Muscle of back (tissue), 13 donors: ENCODE results near the gene SLC38A6. TPM values are rescaled to one million over a fixed set of nuclear protein-coding genes. Genes with fewer than 3 reads are reported as not detected.

Experiments used
- DNase-seq, 3 donors: peaks; one replicate each; pipeline versions ENCODE4 v3.0.0 to v3.0.0-alpha.2; 2013
- long read RNA-seq, 9 donors: transcript quantifications; one replicate each; lab custom pipeline, GENCODE V29; 2026
- polyA plus RNA-seq, 10 donors: library from polyadenylated mRNA; unstranded; fragments of 120-200 nt; gene quantifications; one replicate each; pipeline ENCODE4 v1.2.1, GENCODE V29; 2013; ENCODE audit not compliant: insufficient read length in 10 of 10

SLC38A6 gene
- polyA plus RNA-seq = 10 to 100 TPM in 9 of 10 donors, 1 to 10 TPM in 1; 9.8 to 20.3 (median 14.3) TPM
- long read RNA-seq, donor 1, partial matches to known transcripts = 0 of 1 reads
- long read RNA-seq, donor 1, other reads (novel, unspliced or antisense) = 0 of 1 reads
- long read RNA-seq, donor 2 = 0 reads
- long read RNA-seq, donor 3 = 0 reads
- long read RNA-seq, donor 4, partial matches to known transcripts = 0 of 1 reads
- long read RNA-seq, donor 4, other reads (novel, unspliced or antisense) = 0 of 1 reads
- long read RNA-seq, donor 5 = 0 reads
- long read RNA-seq, donor 6, partial matches to known transcripts = 0 of 1 reads
- long read RNA-seq, donor 6, other reads (novel, unspliced or antisense) = 0 of 1 reads
- long read RNA-seq, donor 7, partial matches to known transcripts = 0 of 3 reads
- long read RNA-seq, donor 7, other reads (novel, unspliced or antisense) = 0 of 3 reads
- long read RNA-seq, donor 8 = 0 reads
- long read RNA-seq, donor 9 = 0 reads

- DNase-seq = peak; percentile 95 to 99 (median 95)
Measured at GRCh38 chr14:60980811-60981632, at the start of gene SLC38A6, which contains the start of gene TRMT5. SLC38A6 (plus strand) TSS chr14:60981245; CDS start chr14:60981278, 33 bp downstream. TRMT5 (minus strand) TSS chr14:60981079; CDS start chr14:60980973, 106 bp downstream.

- DNase-seq = no peak
Measured at GRCh38 chr14:60933920-60934655, 47.0 kb upstream of the SLC38A6 start.

DNA sequence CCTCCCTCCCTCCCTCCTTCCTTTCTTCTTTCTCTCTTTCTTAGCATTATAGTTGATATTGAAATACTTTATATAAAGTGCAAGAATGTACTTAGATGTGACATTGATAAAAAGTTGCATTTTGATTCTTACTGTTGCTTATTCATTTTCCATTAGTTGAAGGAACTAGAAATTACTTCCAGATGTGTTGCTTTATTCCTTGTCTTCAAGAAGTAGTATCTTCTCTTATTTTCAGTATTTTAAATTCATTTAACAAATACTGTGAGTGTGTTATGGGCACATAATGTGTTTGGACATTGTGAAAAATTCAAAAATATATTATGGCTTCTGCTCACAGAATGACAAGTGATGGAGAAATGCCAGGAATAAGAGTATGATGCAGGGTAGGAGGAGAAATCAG is 45.7 kb upstream of the SLC38A6 start:
- DNase-seq = peak in 1 of 3 donors; percentile 48

GRCh38 chr14:60943637-60944032 is 37.4 kb upstream of the SLC38A6 start:
- DNase-seq = no peak

GRCh38 chr14:60944204-60944603 is 36.8 kb upstream of the SLC38A6 start:
- DNase-seq = no peak

- no peak for DNase-seq
Measured at GRCh38 chr14:60945984-60946383, 35.1 kb upstream of the SLC38A6 start.

DNA sequence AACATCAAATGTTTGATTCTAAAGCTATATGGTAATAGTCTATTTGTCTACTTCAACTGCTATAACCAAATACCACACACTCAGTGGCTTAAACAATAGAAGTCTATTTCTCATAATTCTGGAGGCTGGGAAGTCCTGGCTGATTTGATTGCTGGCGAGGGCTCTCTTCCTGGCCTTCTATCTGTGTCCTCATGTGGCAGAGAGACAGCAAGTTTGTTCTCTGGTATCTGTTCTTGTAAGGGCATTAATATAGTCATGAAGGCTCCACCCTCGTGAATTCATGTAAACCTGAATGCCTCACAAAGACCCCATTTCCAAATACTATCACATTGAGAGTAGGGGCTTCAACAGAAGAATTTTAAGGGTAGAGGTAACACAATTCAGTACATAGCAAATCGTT is 34.3 kb upstream of the SLC38A6 start:
- no peak for DNase-seq

DNA sequence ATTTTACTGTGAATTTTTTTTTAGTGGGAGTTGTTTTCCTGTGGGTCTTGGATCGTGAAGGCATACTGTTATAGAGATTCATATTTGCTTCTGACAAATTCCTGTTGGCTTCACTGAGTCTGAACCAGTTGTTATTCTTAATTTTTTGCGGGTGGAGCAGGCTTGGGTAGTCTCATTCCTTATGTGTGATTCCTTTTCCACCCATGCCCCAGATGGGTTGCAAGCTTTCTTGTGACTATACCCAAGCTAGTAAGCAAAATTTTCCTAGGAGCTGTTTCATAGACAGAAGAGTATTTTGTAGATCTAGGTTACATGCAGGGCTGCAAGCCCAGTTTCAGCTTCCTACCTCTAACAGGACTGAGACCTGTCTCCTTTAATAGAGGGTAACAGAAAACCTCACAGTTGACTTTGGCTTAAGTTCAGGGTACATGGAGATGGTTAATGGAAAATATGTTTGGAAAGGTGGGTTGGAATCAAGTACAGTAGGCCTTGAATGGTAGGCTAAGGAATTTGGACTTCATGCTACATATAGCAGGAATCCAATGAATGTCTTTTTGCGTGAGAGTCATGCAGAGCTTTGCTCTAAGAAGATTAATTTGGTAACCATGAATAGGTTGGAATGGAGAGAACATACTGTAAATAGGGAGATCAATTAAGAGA is 29.1 kb upstream of the SLC38A6 start:
- no peak for DNase-seq

DNA sequence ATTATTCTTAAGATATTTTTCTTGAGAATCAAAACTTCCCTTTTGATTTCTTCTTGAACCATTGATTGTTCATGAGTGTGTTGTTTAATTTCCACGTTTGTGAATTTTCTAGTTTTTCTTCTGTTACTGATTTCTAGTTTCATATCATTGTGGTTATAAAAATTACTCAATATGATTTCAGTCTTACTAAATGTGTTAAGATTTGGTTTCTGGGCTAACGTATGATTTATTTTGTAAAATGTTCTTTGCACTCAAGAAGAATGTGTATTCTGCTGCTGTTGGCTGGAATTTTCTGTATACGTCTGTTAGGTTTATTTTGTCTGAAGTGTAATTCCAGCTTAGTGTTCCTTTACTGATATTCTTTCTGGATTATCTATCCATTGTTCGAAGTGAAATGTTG is 24.8 kb upstream of the SLC38A6 start:
- no peak for DNase-seq

GRCh38 chr14:60956632-60957031 is 24.4 kb upstream of the SLC38A6 start:
- DNase-seq = no peak

DNA sequence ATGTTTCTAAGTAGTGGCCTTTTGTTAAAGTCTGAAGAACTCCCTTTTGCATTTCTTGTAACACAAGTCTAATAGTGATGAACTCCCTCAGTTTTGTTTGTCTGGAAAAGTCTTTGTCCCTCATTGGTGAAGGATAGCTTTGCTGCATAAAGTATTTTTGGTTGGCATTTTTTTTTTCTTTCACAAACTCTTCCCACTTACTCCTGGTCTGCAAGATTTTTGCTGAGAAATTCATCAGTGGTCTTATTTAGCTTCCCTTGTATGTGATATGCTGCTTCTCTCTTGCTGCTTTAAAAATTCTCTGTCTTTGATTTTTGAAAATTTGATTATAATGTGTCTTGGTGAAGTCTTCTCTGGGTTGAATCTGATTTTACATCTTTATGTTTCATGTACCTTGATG is 22.9 kb upstream of the SLC38A6 start:
- no peak for DNase-seq

GRCh38 chr14:60963761-60964160 is 17.3 kb upstream of the SLC38A6 start:
- no peak for DNase-seq

DNA sequence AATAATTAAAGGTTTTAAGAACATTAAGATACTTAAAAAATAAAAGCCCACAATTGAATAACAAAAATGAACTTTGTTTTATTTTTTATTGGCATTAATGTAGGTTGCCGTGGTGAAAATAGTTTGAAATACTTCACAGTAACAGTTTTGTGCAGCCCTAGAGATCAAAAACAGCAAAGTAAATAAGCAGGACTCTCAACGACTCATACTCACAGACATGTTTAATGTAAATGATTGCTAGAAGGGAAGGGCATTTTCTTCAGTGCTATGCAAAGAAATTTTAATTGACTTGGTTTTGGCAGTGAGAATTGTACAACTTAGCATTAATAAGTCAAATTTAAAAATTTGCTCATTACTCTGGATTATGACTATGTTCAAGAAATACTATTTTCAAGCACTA is 16.1 kb upstream of the SLC38A6 start:
- DNase-seq = no peak

DNA sequence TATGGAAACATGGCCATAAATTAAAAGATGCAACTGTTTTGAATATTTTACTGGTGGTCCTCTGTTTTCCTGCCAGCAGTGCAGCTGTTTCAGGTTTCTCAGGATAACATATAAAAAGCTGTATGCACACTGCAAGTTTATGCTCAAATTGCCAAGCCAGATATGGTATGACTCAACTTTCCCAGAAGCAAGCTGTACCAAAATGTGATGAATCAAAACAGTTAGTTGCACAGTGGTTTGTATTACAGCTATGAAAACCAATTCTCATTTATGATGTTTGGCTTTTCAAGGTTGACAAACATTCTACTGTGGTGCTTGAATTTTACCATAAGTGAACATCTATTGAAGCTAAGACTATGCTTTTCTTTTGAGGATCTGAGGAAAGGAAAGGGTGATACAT is 15.6 kb upstream of the SLC38A6 start:
- DNase-seq = peak in 1 of 3 donors; percentile 66

DNA sequence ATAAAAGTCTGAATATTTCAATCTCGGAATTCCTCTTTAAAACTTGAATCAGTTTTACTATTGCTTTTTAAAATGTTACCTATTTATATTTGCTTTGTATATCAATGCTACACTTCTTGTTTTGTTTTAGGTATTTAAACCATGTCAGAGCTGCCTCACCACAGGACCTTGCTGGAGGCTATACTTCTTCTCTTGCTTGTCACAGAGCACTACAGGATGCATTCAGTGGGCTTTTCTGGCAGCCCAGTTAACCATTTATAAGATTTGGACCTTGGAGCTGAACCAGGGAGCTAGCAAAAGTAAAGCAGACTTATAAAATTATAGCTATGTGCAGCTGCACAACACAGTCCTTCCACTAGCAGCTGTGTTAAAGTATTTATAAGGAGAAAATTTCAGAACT is 12.9 kb upstream of the SLC38A6 start:
- DNase-seq = peak in 1 of 3 donors; percentile 19

DNA sequence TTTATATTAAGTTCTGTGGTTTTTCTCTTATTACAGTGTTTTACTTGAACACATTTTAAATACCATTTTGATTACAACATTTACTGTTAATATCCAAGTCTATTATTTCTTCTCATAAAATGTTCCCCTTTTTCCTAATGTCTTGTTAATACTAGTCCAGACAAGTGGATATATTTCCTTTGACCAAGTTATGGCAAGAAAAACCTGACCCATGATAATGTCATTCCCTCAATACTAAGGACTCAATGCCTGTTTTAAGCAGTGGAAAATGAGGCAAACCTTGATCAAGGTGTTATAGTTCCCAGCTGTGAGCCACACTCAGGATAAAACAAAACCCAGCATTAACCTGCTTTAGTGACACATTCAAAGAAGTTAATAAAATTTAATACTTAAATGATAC is 12.4 kb upstream of the SLC38A6 start:
- DNase-seq = no peak

GRCh38 chr14:60970146-60970545 is 10.9 kb upstream of the SLC38A6 start:
- no peak for DNase-seq

GRCh38 chr14:60971271-60971670 is 9.8 kb upstream of the SLC38A6 start:
- no peak for DNase-seq

- no peak for DNase-seq
Measured at GRCh38 chr14:60972295-60972694, 8.8 kb upstream of the SLC38A6 start.

DNA sequence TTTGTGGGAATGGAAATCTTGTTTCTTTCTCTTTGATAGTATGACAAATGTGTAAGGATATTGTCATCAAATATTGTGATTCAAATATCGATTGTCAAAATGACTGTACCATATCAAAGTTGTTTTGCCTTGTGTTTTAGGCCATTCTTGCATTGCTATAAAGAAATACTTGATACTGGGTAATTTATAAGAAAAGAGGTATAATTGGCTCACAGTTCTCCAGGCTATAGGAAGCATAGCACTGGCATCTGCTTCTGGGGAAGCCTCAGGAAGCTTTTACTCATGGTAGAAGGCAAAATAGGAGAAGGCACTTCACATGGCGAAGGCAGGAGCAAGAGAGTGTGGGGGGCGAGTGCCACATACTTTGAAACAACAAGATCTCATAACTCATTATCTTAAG is 8.0 kb upstream of the SLC38A6 start:
- no peak for DNase-seq

DNA sequence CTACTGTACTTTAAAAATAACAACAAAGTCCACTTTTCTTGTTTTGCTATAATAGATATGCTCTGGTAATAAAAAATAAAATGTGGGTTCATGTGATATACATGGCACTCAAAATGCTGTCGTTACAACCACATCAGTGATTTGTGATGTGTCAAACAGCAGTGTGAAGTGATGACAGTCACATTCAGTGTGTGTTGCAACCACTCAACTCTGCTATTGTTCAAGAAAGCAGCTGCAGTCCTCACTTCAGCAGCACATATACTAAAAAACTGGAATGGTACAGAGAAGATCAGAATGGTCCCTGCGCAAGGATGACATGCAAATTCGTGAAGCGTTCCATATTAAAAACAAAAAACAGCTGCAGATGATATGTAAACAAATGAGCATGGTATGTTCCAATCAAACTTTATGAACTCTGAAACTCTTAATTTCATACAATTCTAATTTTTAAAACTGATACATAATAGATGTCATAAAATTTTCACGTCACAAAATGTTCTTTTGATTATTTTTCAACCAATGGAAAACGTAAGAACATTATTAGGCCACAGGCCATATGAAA is 6.9 kb upstream of the SLC38A6 start:
- peak in 1 of 3 donors; percentile 26 for DNase-seq
